LNCAP (cell line): ENCODE results near the gene TMEM170A.

Source experiments
- TF ChIP-seq, protein P1 (sequence below): fragments of 450-650 bp; IDR thresholded peaks from 2 replicates; pipeline ENCODE4 v1.5.1; 2017; ENCODE audit warnings: mild to moderate bottlenecking

Gene TMEM170A

DNA sequence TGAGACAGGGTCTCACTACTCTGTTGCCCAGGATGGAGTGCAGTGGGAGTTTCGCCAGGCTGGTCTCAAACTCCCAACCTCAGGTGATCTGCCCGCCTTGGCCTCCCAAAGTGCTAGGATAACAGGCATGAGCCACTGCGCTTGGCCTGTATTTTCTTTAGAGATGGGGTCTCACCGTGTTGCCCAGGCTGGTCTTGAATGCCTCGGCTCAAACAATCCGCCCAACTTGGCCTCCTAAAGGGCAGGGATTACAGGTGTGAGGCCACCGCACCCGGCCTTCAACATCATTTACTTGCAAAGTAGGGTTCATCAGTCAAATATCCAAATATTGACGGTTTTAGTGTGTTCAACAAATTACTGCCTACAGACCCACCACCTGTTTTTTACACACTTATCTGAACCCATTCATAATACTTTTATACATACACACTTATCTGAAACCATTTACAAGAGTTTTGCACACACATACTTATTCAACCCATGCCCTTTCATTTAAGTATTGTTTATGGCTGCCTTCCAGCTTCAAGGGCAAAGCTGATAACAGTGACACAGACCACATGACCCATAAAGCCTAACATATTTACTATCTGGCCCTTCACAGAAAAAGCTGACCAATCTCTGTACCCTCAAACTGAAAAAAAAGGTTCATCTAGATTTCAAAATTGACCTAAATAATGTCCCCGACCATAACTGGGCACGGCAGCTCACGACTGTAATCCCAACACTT, 11.9 kb downstream of the TMEM170A start:
- TF ChIP-seq, protein P1, sequence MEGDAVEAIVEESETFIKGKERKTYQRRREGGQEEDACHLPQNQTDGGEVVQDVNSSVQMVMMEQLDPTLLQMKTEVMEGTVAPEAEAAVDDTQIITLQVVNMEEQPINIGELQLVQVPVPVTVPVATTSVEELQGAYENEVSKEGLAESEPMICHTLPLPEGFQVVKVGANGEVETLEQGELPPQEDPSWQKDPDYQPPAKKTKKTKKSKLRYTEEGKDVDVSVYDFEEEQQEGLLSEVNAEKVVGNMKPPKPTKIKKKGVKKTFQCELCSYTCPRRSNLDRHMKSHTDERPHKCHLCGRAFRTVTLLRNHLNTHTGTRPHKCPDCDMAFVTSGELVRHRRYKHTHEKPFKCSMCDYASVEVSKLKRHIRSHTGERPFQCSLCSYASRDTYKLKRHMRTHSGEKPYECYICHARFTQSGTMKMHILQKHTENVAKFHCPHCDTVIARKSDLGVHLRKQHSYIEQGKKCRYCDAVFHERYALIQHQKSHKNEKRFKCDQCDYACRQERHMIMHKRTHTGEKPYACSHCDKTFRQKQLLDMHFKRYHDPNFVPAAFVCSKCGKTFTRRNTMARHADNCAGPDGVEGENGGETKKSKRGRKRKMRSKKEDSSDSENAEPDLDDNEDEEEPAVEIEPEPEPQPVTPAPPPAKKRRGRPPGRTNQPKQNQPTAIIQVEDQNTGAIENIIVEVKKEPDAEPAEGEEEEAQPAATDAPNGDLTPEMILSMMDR: no peak

DNA sequence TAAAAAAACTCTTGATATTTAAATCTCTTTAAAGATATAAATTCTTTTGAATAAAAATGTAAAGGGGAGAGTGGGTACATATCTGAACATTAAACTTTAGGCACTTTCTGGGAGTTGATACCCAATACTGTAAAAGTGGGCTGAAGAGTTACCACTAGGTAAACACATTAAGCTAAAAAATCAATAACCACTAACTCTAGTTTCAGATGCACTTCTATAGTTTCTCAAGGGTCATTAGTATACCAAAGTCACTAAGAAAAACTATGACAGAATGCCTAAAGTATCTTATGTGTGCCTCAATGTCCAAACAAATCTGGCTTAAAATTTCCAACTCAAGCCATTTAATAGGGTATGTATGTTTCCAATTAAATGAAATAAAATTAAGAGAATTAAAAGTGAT, 18.1 kb downstream of the TMEM170A start:
- TF ChIP-seq, protein P1: no peak

DNA sequence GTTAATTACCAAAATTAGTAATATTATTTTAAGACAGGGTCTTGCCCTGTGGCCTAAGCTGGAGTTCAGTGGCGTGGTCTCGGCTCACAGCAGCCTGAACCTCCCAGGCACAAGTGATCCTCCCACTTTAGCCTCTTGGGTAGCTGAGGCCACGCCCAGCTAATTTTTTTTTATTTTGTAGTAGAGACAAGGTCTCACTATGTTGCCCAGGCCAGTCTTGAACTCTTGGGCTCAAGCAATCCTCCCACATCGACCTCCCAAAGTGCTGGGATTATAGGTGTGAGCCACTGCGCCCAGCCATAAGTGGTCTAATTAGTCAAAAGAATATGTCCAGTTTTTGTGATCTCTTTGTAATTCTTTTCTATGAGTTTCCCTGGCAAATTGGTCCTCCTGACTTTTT, 19.2 kb downstream of the TMEM170A start:
- TF ChIP-seq, protein P1: no peak

DNA sequence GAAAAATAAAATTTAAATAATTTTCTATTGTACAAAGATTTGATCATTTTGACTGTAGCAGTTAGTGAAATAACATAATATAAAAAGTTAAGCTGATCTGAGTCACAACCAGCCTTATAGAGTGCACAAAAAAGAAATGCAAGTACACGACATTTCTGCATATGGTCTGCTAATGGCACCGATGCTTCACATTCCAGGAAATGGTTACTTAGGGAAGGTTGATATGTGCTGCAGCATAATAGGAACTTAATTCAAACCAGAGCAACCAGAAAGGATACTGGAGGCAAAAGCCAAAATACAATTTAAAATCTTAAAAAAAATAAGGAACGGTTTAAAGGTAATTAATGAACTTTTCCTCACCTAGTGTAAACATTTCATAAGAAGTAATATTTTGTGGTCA, 21.2 kb downstream of the TMEM170A start:
- TF ChIP-seq, protein P1: no peak

DNA sequence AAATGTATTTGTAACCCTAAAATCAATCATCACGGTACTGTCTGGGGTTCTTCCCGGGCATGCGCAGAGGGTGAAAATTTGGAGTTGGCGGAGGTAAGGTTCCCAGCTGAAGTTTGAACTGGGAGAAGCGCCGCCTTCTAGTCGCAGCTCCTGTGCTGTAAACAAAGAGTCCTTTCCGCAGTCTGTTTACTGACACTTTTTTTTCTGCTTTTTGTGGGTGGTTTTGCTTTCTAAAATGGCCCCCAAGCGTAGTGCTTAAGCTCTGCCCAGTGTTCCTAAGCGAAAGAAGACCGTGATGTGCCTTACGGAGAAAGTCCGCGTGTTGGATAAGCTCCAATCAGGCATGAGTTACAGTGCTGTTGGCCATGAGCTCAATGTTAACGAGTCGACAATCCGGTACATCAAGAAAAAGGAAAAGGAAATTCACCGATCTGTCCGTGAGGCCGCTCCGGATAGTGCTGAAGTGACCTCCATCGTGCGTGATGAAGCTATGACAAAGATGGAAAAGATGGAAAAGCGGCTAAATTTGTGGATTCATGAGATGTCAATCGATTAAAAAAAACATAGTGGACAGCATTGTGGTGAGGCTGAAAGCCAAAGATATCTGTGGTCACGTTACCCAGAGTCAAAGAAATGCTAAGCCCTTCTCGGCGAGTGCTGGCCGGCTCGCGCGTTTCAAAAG, 30.6 kb downstream of the TMEM170A start:
- TF ChIP-seq, protein P1: no peak

DNA sequence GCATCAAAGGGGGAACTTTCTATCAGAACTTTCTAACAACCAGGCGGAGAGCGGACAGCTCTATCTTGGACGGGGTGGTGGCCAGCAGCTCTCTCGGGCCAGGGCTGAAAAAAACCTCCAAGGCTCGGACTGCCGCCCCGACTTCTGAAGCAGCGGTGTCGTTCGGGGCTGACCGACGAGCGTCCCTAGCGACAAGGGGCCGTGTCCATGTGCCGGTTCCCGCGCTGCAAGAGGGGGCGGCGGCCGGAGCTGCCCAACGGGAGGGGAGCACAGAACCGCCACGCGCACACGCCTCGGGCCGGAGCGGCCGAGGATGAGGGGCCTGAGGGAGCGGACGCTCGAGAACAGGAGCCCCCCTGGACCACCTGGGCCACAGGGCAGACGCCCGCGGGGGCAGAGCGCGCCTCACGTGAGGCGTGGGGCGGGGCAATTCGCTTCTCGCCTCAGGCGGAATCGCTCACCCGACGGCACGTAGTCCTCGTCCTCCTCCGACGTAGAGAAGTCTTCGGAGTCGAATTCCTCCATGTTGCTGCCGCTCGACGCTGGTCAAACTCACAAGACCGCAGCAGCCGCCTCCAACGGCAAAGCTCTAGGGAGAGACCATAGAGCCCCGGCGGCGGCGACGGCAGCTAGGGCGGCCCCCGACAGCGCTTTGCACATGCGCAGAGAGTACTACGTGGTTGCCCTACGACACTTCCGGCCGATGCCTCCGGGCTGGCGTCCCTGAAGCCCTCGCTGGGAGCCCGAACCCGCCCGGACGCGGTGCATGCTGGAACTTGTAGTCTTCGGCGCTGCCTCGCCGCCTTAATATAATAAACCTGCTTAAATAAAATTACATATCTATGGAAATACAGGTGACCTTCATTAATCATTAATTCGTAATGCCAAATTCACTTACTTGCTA, 31.4 kb downstream of the TMEM170A start, which contains the start of gene CFDP1:
CFDP1 (minus strand) TSS at position 676 of the 904 bp plus-strand sequence; CDS start at position 525, 151 bp downstream.
- TF ChIP-seq, protein P1: no peak
